Stimulated activated CD4-positive, alpha-beta T cell treated with anti-CD3 and anti-CD28 coated beads, Interleukin-2, amount 100 ng/mL, for 48 hours (primary cell): ENCODE results near the gene ZNF423.

Source experiments
- DNase-seq, 2 donors: peaks; one replicate each; pipeline ENCODE4 v3.0.0-alpha.2; 2020

Gene ZNF423

DNA sequence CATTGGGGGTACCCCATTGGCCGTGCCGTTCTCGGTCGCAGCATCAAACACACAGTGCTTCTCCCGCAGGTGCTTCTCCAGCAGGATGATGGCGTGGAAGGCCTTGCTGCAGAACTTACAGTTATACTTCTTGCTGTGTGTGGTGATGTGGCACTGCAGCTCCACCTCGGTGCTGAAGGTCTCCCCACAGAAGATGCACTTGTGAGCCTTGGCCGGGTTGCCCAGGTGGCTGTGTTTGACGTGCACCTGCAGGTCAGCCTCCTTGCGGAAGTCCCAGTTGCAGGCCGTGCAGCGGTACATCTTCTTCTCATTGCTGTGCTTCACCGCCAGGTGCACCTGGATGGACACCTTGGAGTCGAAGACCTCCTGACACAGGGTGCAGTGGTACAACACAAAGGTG, 219.3 kb downstream of the ZNF423 start:
- no peak for DNase-seq

DNA sequence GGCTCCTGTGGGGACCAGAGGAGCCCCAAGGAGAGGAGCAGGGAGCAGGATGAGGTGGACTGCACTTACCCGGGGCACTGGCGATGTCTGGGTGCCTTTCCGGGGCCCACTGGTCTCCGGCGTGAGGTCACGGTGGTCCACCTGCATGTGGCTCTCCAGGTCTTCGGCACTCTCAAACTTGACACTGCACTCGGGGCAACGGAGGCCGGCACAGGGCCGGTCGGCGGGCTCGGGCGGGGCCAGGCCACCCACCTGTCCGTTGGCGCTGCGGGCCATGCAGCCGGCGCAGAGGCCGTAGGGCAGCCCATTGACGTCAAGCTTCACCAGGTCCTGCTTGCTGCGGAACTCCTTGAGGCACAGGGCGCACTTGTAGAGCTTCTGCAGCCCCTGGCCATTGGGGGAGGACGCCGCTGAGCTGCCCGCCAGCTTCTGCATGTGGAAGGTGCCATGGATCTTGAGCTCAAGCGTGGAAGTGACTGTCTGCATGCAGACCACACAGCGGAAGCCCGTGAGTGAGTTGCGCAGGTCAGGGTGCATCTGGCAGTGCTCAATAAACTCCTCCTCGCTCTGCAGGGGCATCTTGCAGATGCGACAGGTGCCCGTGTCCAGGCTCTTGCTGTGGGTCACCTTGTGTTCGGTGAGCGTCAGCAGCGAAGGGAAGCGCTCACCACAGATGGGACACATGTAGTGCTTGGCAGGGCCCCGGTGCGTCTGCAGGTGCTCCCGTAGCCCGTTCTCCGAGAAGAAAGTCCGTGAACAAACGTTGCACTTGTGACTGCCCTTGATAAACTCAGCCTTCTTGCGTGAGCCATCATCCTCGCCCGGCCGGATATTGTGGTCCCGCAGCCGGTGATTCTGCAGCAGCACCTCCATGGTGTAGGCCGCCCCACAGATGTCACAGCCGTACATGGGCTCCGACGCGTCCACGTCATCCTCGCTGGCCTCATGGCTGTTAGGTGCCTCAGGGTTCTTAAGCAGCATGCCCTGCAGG, 220.0 kb downstream of the ZNF423 start:
- no peak for DNase-seq

DNA sequence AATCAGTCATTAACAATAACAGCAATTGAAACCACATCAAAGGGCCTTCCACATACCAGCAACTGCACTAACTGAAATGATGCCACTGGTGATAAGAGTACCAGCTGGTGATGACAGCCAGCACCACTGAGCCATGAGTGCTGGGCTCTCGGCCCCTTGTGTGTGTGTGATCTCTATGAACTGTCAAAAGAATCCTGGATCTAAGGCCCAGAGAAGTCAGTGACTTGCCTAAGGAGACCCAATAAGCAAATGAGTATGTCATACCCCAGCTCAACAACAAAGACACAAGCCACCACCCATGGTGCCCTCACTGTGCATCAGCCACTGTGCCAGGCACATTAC, 220.9 kb downstream of the ZNF423 start:
- DNase-seq, result no peak

DNA sequence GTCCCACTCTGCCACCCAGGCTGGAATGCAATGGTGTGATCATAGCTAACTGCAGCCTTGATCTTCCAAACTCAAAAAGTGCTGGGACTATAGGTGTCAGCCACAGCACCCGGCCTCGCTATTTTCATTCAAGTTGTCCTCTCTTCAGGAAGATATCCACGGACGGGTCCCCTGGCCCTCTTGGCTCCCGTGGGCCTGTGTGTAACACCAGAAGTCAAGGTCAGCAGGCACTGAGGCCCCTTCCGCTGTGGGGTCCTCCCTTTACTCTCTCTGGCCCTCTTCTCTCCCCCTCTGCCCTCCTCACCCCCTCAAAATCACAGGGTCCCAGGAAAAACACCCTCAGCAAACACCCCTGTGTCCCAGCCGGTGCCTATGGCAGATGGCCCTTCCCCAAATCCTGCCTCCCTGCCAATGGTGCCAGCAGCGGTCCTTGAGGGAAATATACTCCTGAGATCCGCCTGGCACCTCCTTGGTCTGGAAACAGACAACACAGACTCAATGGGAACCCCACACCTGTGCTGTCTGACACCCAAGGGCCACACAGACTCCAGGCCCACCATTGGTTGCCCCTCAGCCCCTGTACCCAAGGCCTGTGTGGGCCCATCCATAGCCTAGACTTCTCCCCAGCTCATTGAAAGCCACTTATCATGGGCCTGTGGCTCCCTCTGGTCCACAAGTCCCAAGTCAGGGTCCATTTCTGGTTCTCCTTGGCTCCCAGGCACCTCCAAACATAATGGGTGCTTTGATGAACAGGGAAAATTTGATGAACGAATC, 221.5 kb downstream of the ZNF423 start:
- no peak for DNase-seq

DNA sequence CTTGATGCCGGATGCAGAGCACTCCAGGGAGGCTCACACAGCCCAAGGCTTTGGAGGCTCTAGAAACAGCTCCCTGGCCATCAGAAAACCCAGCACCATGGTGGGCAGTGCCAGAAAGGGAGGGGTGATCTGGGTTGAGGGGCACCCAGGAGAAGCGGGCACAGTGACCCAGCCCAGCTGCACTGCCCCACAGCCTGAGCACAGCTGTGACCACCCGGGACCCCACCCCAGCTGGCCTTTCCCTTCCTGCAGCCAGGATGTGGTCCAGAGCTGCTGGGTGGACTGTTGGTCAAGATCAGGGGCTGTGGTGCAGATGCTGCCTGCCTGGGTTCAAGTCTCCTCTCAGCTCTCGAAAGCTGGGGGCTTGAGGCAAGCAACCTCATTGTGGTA, 223.1 kb downstream of the ZNF423 start:
- no peak for DNase-seq

DNA sequence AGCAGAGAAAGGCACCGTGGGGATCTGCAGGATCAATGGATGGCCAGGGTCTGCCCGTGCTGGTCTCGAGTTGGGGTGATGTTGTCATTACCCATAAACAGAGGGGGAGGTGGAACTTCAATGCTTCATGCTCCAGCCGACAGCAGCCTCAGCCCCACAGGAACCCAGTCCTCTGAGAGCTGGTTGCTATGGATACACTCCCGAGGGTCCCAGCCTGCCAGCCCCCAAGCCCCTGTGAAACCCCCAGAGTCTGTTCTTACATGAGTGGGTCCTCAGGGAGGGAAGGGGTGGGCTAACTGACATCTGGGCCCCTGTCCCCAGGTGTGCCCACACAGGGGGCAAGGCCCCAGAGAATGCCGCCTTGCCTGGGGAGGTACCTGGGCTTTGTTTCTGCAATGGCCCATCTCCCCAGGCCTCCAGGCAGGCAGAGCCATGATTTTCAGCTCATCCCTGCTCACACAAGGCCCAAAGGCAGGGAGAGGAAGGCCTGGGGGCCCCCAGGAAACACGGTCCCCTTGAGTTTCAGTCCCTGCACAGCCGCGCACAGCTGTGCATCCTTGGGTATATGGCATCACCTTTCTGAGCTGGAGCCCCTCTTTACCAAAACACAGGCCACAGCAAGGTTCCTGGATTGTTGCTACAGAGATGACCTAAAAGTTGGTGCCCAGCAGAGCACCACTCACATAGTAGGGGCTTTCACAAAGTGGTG, 223.7 kb downstream of the ZNF423 start:
- no peak for DNase-seq

DNA sequence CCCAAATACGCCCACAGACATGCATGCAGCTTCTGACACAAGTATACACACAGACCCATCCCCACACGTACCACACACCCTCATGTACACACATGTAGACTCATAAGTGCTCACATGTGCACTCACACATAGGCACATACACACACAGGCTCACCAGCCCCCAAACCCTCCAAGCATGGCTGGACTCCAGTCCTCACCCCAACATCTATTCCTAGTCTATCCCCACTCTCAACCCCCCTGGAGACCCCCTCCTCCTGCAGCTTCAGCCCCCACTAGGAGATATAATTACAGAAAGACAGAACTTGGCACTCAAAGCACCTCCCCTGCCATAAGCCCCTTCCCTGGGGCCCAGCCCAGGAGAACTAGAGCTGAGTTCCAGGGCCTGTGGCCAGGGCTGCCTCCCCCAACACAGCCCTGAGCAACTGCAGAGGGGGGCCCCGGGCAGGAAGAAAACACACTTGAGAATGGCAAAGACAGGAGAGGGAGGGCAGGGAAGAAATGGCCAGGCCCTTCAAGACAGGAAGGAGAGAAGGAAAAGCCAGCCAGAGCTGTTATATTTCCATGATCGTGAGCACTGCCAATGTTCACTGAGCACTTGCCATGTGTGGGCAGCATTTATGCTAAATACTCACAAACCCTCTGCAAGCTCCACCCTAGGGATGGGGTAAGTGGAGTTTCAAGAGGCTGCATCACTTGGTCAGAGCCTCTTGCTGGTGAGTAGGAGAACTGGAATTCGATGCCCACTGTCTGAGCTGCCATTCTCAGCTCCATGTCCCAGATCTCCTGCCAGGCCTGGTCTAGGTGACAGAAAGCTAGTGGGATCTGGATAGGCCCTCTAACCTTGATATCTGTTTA, 224.5 kb downstream of the ZNF423 start:
- no peak for DNase-seq

DNA sequence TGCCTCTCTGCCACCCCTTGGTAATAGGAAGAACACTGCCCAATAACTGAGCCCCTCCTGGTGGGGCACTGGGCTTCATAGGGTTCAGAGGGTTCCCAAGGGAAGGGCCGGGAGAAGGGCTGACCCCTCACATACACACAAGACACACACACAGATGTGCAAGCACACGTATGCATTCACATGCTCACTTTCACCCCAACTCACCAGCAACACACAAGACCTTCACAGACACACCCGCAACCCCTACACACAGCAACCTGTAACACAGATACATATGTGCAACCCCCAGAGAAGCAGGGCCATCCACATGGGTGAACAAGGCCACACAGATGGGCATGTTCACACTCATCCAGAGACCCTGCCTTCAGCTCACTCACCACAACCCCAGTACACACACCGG, 225.1 kb downstream of the ZNF423 start:
- DNase-seq, result no peak

DNA sequence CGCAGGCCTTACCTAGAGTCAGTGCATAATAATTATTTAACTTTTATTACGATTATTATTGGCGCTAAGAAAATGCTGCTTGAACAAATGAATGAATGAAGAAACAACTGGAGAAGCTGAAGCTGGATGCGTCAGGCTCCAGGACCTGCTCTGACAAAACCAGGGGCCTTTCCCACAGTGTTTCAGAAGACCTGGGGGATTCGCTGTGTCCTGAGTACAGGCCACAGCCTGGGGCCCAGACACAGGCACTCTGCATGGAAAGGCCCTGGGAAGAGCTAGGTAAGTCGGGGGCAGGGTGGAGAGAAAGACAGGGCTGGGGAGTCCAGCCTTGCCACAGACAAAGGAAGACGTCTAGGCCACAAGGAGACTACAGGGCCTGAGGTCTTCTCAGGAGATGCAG, 226.1 kb downstream of the ZNF423 start:
- no peak for DNase-seq

DNA sequence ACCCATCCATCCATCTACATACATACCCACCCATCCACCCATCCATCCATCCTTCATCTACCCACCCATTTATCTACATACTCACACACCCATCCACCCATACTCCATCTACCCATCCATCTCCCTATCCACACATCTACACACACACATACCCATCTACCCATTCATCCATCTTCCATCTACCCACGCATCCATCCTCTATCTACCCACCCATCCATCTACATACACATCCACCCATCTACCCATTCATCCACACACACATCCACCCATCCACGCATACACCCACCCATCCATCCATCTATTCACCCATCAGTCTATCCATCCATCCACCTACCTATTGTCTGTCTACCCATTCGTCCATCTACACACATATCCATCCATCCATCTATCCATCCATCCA, 227.8 kb downstream of the ZNF423 start:
- no peak for DNase-seq

DNA sequence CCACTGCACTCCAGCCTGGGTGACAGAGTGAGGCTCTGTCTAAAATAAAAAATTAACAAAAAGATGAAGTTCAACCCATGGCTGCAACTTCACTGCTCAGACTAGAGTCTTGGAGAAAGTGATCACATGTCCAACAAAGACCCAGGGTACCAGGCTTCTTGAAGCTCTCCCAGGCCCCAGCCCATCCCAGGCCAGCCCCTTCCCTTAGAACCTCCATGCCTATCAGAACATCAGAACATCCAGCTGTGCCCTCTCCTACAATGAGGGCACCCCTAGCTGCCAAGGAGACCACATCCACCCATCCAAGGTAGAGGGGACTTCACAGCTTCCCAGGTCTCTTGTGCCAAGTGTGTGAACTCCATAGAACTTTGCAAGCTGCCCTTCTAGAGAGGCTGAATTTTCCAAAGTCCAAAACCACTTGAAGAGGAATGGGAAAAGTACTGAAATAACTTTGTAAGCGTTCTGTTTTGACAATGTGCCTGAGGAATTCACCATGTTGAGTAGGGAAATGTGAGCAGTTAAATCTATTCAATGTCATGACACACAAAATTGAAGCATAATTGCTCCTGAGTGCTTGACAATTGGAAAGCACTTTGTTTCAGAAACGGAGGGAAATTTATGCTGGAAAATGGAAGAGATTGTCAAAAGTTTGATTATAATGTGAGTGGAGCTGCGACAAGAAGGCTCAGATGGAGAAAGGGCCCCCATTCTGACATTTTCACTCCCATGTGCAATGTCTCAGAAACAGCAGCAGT, 230.4 kb downstream of the ZNF423 start:
- no peak for DNase-seq

DNA sequence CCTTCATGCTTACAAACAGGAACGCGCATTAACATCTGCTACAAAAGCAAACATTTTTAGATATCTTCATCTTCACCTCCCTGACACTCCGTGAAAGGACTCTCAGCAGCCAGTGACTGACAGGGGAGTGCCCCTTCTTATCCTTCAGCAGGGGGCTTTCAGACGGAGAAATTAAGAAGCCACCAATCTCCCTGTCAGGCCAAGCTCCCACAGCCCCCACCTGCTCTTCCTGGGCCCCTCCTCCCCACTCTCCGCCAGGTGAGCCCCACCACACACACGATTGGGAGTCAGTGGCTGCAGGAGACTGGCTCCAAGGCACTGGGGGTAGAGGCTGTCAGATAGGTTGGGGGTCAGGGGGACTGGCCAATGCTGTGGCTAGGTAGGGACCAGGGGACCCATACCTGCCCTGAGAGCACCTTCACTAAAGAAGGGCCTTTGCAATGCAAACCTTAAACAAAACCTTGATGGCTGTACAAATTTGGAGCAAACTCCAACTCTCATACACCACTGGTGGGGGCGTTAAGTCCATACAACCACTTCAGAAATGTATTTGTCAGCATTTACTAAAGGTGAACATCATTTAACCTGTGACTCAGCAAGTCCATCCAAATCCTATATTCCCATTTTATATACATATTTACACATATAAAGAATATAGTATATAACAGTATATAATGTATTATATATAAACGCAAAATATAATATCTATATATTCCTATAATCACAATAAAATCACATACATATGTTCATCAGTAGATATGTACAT, 232.2 kb downstream of the ZNF423 start:
- DNase-seq, result no peak

DNA sequence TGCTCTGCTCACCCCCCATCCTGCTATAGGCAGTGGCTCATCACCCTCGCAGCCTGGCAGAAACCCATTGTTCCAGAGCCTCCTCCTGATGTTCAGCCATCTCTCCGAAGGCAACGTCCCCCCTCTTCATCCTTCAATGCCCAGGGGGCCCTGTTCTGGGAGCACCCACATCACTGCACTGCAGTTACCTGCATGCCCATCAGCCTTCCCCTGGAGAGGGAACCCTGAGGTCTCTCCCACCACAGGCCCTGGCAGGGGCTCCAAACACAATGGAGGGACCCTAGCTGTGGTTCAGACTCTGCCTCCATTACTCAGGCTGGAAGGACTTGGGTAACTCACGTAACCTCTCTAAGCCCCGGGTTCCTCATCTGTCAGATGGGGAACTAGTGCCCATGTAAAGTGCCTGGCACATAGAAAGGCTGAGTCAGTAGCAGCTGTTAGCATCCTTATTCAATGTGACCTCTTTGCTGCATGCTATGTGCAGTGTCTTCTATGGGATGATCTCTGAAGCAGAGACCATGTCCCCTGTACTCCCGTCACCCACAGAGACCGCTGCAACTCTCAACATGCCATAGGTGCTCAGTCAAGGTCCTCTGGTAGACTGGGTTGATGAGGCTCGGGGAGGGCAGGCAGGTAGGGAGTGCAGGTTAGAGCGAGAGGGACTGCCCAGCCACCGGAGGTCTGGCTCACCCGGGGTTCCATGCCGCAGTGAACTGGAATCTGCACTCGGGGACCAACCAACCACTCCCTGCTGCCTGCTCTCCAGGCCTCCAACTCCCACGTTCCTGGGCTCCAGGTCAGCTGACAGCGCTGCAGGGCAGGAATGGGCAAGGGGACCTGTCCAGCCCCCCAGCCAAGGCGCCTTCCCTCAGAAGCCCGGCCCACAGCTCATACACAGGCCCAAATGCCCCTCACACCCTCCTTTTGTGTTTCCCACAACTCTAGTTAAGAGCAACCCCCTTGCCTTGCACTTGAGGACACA, 233.2 kb downstream of the ZNF423 start:
- no peak for DNase-seq

DNA sequence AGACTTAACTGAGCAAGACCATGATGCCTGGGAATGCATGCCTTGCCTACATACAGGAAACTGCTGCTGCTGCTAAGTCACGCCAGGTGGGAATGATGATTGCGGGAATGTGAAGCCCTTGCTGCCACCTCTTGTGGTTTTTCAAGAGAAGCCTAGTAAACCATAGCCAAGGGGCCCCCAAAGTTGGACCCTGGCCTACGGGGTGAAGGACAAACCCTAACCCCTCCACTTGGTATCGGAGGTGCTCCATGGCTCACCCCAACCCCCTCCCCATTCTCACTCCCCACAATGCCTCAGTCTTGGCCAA, 233.9 kb downstream of the ZNF423 start:
- DNase-seq, result no peak

DNA sequence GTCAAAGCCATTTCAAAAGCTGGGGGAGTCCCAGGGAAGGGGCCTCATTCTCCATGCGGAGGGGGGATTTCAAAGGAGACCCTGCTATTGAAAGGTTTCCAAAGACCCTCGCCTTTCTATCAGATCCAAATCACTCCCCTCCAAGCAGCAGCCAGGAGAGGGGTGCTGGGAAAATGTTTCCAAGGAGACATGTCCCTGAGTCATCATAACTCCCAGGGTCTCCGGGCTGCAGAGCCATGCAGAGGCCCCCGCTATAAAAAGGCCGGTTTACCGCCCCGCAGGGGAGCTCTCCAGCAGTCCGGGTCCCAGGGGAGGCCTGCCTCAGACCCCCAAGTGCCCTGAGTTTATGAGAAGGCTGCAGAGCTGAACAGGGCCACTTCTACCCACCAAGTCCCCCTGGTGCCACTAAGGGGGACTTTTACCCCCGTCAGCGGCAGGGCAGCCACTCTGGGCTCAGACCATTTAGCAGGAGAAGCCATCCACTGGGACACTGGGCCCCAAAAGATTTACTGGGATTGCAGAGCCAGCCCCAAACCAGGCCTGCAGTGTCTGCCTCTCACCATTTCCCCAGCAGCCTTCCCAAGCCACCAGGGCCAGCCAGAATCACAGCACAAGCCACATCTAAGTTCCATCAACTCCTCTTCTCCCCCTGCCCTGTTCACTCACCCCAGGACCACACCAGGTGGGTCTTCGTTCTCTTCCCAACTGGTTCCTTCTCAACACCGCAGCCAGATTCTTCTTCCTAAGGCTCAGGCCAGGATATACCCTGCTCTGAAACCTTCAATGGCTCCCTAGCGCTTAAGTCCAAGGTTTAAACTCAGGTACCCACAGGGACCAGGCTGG, 234.4 kb downstream of the ZNF423 start:
- DNase-seq, result no peak

DNA sequence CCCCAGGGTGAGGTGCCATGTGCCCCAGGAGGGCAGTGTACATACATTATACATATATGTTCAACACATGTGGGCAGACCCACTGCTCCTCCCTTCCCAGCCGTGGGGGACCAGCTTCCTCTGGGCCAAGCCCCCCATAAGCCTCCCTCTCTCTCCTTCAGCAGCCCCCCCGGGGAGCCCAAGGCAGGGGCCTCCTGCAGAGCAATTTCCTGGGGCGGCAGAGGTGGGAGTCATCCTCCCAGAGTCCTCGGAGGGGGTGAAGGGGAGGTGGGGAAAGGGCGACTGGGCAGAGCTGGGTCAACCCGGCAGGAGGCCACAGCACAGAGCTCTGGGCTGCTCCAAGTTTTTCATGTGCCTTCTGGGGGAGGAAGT, 235.1 kb downstream of the ZNF423 start:
- no peak for DNase-seq

DNA sequence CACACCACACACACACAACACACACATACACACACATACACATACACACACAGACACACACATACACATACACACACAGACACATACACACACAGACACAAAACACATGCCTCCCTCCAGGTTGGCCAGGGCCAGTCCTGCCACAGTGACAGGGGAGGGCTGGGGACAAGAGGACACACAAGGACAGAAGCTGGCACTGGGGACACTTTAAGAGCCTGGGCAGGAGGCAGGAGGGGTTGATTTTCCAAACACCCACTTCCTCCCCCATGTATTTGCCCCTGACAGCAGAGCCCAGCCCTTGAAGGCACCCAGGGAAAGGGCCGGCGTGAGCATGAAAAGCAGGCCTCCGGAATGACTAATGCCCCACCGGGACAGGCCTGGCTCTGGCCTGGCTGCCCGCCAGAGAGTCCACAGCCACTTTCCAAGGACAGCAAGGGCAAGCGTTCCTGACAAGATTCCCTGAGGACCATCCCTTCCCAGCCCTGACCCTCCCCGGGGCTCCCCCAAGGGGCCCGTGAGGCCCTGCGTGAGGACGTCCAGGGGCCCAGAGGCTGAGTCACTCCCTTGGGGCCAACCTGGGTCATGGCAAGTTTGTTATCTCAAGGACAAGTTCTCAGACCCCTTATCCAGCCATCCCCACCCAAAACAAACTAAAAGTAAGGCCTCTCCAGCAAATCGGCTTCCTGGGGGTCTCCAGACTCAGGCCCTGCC, 235.6 kb downstream of the ZNF423 start:
- no peak for DNase-seq

DNA sequence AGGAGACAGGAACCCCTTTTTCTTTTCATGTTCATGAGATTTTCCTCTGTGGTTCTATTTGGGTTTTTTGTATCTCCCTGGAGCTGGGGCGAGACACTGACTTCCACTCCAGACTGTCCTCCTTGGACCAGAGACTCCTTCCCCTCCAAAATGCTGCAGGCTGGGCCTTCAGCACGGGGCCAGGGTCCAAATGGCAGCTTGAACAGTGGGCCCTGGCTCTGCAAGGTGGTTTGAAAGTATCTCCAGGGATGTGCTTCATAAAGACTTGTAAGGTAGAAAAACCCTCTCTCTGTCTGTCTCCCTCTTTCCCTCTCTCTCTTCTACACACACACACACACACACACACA, 236.1 kb downstream of the ZNF423 start:
- no peak for DNase-seq

DNA sequence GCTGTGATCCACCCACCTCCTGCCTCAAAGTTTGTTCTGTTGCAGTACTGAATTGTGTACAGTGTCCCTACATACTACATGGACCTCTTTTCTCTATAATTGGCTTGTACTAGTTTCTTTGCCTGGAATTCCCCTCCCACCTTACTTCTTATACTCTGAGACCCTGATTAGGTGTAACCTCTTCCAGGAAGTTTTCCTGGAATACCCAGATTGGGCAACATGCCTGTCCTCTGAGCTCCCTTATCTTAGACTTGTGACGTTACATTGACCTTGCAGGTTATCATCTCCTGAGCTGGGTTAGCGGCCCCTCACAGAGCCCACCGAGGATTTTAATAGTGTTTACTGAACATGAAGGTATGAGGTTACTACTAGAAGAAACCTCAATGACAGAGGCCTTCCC, 237.0 kb downstream of the ZNF423 start:
- DNase-seq, result no peak
